IPS-15b (cell line): ENCODE data around the gene STMN1.
A peak's percentile ranks its signal among the peaks of the same experiment; 100 is the strongest.
"Not testable (repeated sequence)": the region's sequence is repeated elsewhere in the genome, so short reads cannot be mapped to it uniquely, and the experiment has no call there.

Experiments
- H3K27me3 ChIP-seq: one replicate; pipeline ENCODE4 v1.6.1; 2013; ENCODE audit warnings: low read length; ENCODE audit not compliant: control insufficient read depth, insufficient read depth
- H3K36me3 ChIP-seq: one replicate; pipeline ENCODE4 v1.6.1; 2013; ENCODE audit warnings: low read length; ENCODE audit not compliant: control insufficient read depth, insufficient read depth
- H3K4me1 ChIP-seq: one replicate; pipeline ENCODE4 v1.6.1; 2013; ENCODE audit warnings: mild to moderate bottlenecking, low read length; ENCODE audit not compliant: control insufficient read depth, insufficient read depth
- H3K4me3 ChIP-seq: one replicate; pipeline ENCODE4 v1.5.1; 2013; ENCODE audit warnings: low read depth, low read length
- H3K9ac ChIP-seq: one replicate; pipeline ENCODE4 v1.6.1; 2013; ENCODE audit warnings: low read depth, mild to moderate bottlenecking, low read length
- H3K9me3 ChIP-seq: one replicate; pipeline ENCODE4 v1.6.1; 2013; ENCODE audit warnings: mild to moderate bottlenecking, low read length; ENCODE audit not compliant: control insufficient read depth, insufficient read depth

Gene STMN1

DNA sequence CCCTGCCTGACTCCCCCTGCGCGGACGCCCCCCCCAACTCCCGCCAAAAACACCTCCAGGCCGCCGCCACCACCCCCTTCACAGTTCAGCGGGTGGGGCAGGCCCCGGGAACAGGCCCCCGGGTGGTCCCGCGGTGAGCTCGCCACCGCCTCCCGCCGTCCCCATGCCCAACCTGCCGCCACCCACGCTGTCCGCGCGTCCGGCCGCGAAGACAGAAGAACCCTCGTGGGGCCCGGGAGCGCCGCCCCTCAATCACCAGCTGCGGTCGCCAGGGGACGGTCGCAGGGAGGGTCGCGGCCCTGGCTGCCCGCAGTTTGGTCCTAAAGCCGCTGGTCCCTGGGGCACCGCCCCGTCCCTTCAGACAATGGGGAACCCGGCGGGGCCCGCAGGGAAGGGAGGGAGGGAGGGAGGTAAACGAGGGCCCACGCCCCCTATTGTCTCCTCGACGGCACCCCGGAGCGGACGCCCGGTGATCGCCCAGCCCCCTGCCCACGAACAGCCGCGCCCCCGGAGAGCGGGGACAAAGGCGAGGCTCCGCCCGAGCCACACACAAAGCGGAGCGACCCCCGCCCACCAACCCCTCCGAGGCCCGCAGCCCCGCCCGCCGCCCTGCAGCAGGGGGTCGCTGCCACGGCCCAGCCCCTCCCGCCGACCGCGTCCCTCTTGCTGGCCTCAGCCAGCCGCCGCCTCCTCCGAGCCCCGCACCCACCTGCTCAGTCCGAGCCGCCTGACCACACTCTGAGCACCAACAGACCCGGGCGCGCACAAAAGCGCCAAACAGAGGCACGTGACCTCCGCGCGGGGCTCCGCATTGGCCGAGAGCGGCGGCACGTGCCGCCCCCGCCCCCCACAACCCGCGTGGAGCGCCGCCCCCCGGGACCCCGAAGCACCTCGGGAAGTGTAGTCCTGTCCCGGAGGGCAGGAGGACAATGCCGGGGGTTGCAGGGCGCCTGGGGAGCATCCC, at the start of gene STMN1:
TSS of gene STMN1 (minus strand) at position 740 of the 964 bp plus-strand sequence. CDS start 1,743 bp downstream, outside the sequence.
- peaks cover 2% of the 10 kb centered on the region for H3K27me3 ChIP-seq
- no peaks in the 10 kb centered on the region for H3K9me3 ChIP-seq
- peak within 1 kb of the TSS; percentile 80 for H3K9ac ChIP-seq
- H3K36me3 ChIP-seq, result peaks cover 6% of the 10 kb centered on the region
- peaks cover 8% of the 10 kb centered on the region for H3K4me1 ChIP-seq
- peak within 1 kb of the TSS; percentile 89 for H3K4me3 ChIP-seq

DNA sequence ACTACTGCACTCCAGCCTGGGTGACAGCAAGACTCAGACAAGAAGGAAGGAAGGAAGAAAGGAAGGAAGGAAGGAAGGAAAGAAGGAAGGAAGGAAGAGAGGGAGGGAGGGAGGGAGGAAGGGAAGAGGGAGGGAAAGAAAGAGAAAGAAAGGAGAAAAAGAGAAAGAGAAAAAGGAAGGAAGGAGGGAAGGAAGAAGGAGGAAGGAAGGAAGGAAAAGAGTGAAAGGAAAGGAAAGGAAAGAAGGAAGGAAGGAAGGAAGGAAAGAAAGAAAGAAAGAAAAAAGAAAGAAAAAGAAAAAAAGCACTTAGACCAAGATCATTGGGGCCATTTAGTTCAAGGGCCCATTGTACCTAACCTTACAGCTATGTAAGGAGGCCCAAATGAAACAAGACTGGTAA, 49.3 kb upstream of the STMN1 start:
- H3K9ac ChIP-seq, result no peak overlapping the region
- no peak overlapping the region for H3K4me3 ChIP-seq
- no peaks in the 10 kb centered on the region for H3K36me3 ChIP-seq
- H3K4me1 ChIP-seq, result peaks cover 3% of the 10 kb centered on the region
- H3K27me3 ChIP-seq, result no peaks in the 10 kb centered on the region
- H3K9me3 ChIP-seq, result no peaks in the 10 kb centered on the region

DNA sequence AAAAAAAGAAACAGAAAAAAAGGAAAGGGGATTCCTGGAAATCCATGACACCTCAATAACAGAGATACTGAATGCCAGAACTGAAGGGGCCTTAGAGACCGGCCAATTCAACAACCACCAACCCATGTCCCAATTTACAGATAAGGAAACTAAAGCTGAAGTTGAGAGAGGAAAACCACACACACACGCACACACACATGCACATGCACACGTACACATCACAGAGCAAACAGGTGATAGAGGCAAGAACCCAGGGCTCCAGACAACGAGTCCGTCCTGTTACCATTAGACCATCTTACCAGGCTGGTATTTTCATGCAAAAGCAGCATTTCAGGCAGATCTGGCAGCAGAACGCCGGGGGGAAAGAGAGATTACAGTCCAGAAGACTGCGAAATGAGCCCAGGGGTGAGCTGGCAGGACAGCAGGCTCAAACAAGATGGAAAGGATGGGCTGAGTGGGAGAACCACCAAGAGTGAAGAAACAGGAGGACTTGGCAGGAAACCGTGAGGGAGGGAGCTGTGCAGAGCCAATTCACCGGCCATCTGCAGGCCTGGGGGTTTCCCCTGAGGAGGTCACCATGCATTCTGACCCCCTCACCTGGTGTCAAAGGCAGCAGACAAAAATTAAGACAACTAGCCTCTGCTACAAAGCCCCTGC, 48.2 kb upstream of the STMN1 start:
- no peaks in the 10 kb centered on the region for H3K36me3 ChIP-seq
- no peak overlapping the region for H3K4me3 ChIP-seq
- H3K9ac ChIP-seq, result no peak overlapping the region
- H3K9me3 ChIP-seq, result no peaks in the 10 kb centered on the region
- H3K27me3 ChIP-seq, result no peaks in the 10 kb centered on the region
- peaks cover 3% of the 10 kb centered on the region for H3K4me1 ChIP-seq

DNA sequence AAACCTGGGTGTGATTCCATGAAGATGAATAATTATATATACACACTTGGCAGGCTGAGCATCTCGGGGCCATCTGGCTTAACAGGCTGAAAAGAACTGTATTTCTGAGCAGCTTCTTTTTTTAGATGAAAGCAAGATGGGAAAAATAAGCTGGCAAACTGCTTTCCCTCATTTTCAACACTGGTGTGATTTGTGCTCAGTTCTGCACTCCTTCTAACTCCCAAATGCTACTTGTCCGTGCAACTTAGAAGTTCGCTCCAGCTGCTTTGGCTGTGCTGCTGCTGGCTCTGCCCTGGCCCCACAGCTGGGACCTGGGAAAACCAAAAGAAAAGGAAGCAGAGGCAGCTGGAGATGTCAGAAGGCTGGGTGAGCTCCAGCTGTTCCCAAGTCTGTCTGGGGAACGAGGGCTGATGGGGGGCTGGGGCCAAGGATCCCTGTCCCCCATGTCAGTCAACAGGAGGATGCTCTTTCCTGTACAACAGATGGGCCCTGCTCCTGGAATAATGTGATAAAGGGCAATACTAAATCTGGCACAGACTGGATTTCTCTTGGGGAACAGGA, 46.7 kb upstream of the STMN1 start:
- H3K9ac ChIP-seq, result no peak overlapping the region
- no peaks in the 10 kb centered on the region for H3K9me3 ChIP-seq
- H3K4me3 ChIP-seq, result no peak overlapping the region
- H3K4me1 ChIP-seq, result peaks cover 3% of the 10 kb centered on the region
- H3K36me3 ChIP-seq, result no peaks in the 10 kb centered on the region
- no peaks in the 10 kb centered on the region for H3K27me3 ChIP-seq

DNA sequence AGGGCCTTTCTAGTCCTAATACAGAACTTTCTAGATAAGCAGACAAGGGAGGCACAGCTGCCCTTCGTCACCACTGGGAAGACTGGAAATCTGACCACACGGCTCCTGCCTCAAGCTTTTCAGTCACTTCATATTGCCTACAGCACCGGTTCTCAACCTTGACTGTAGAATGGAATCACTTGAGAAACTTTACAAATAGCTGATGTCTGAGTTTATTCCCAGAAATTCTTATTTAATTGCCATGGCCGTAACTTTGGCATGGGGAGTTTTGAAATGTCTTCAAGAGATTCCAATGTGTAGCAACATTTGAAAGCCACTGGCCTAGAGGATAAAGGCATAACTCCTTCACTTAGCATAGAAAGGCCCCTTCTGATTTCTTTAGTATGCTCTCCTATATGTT, 42.4 kb upstream of the STMN1 start:
- H3K36me3 ChIP-seq, result no peaks in the 10 kb centered on the region
- no peak overlapping the region for H3K9ac ChIP-seq
- H3K4me1 ChIP-seq, result no peaks in the 10 kb centered on the region
- no peaks in the 10 kb centered on the region for H3K27me3 ChIP-seq
- H3K9me3 ChIP-seq, result no peaks in the 10 kb centered on the region
- no peak overlapping the region for H3K4me3 ChIP-seq

DNA sequence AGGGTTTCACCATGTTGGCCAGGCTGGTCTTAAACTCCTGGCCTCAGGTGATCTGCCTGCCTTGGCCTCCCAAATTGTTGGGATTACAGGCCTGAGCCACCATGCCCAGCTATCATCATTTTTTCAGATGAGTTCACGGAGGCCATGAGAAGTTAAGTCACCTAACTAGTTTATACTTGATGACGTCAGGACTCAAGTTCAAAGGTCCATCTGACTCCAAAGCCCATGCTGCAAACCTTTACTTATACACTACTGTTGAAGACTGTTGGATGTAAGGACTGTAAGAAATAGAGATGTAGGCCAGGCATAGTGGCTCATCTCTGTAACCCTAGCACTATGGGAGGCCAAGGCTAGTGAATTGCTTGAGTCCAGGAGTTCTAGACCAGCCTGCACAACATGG, 40.8 kb upstream of the STMN1 start:
- no peaks in the 10 kb centered on the region for H3K9me3 ChIP-seq
- no peaks in the 10 kb centered on the region for H3K27me3 ChIP-seq
- H3K4me3 ChIP-seq, result no peak overlapping the region
- H3K36me3 ChIP-seq, result no peaks in the 10 kb centered on the region
- H3K9ac ChIP-seq, result no peak overlapping the region
- H3K4me1 ChIP-seq, result no peaks in the 10 kb centered on the region

DNA sequence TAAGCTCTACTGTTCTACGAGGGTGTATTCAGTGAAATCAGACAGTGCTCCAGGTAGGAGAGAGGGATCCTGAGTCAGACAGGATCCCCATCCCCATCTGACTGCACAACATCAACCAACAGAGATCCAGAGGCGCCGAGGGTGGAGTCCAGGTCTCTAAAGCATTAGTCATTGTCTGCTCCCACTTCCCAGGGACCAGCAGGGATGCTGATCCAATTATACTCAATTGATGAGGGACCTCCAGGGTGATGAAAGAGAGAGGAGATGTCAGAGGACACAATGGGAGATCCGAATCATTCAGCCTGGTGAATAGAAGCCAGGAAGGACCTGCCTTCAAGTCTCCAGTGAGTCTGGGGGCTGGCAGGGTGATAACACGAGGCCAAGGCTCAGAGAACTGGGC, 39.5 kb upstream of the STMN1 start:
- Histone ChIP-seq H3K4me3 (no peak overlapping the region), H3K36me3 (no peaks in the 10 kb centered on the region), H3K9me3 (no peaks in the 10 kb centered on the region)

DNA sequence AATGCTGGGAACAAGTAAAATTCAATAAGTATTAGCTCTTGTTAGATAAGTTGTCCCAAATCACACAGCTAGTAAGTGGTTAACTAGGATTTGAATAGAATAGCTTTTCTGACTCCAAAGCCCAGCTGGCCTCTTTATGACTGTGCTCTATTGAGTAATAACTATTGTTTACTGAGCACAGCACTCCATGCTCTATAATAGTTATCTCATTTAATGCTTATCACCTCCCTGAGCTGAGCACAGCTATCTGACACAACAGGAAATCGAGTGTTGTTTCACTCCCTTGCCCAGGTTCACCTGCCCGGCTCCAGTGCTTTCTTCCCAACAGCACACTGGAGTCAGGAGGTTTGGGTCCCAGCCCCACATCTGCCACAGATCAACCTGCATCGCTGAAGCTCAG, 38.8 kb upstream of the STMN1 start:
- Histone ChIP-seq H3K36me3 (no peaks in the 10 kb centered on the region), H3K9ac (no peak overlapping the region), H3K4me1 (no peaks in the 10 kb centered on the region), H3K9me3 (no peaks in the 10 kb centered on the region), H3K27me3 (no peaks in the 10 kb centered on the region), H3K4me3 (no peak overlapping the region)

More for the DNA sequence above, 39.5 kb upstream of the STMN1 start:
- Histone ChIP-seq H3K9ac (no peak overlapping the region), H3K27me3 (no peaks in the 10 kb centered on the region), H3K4me1 (no peaks in the 10 kb centered on the region)

DNA sequence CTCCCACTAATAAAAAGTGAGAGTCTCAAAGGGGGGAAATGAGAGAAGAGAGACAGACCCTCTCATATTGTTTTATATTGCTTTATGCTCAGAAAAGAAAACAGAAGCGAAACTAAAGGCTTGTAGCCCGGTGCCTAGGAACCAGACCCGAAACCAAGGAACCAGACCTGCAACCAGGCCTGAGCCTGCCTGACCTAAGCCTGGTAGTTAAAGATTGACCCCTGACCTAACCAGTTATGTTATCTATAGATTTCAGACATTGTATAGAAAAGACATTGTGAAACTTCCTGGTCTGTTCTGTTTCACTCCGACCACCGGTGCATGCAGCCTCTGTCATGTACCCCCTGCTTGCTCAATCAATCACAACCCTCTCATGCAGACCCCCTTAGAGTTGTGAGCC, 37.3 kb upstream of the STMN1 start:
- not testable (repeated sequence) for H3K27me3 ChIP-seq, H3K4me3 ChIP-seq, H3K36me3 ChIP-seq, H3K4me1 ChIP-seq, H3K9me3 ChIP-seq, H3K9ac ChIP-seq

DNA sequence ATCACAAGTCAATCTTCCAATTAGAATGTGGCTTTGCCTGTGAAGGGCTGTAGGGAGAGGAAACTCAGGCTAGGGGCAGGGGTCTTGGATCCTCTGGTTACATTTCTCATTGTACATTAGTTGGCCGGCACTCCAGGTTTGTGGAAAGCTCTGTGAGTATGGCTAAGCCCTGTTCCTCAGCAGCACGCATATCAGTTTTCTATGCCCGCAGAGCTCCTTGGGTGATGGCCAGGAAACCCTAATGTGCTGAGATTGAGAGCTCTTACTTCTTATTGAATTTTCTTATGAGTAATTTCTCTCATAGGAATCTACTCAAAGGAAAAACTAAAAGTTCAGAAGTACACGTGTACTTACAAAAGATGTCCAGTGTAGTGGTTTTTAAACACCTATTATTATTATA, 30.7 kb upstream of the STMN1 start:
- Histone ChIP-seq H3K36me3 (no peaks in the 10 kb centered on the region), H3K9me3 (no peaks in the 10 kb centered on the region), H3K9ac (no peak overlapping the region), H3K4me3 (no peak overlapping the region), H3K4me1 (peaks cover 2% of the 10 kb centered on the region), H3K27me3 (no peaks in the 10 kb centered on the region)

DNA sequence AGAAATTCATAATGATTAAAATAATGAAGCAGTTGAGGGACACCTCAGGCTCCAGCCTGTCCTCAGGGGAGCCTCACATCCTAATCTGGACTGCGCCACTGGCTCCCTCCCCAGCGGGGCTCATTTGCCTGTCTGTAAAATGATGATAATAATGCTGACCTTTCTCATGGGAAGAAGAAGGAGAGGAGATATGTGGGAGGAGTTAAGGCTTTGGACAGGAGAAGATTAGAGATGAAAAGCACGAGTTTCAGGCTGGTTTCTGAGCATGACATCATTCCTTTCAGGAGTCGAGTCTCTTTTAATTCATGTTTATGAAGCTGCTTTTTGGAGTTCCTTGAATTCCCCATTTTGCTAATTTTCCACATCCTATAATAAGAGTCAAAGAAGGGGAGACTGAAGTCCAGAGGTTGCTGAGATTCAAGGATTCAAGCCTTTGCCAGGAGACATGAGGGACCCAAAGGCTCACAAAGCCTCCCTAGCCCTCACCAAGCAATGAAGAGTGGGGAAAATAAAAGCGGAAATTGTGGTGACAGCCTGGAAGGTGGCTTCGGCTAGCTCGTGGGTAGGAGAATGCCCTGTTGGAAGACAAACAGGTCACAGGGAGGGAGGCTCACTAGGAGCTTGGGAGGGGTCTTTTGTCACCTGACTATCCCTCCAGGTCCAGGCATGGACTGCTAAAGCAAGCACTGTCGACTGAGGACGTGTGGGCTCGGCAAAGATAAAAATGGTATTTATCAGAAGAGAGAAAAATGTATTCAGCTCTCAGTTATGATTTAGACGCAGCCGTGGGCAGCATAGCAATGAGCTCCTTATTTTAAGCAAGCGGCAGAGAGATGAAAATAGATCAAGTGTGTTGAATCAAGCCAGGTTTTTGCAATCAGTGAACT, 27.5 kb upstream of the STMN1 start:
- no peak overlapping the region for H3K4me3 ChIP-seq

More for the DNA sequence above, 27.5 kb upstream of the STMN1 start:
- Histone ChIP-seq H3K9ac (no peak overlapping the region), H3K27me3 (peaks cover 2% of the 10 kb centered on the region), H3K9me3 (no peaks in the 10 kb centered on the region), H3K4me1 (peaks cover 2% of the 10 kb centered on the region), H3K36me3 (no peaks in the 10 kb centered on the region)
